Endothelial cell of umbilical vein (primary cell): Measurements from ENCODE around the gene C1orf226. TPM values are rescaled to one million over a fixed set of nuclear protein-coding genes. Genes with fewer than 3 reads are reported as not detected.

Experiments
- BruUV-seq: library from RNA; stranded (reverse); fragments of 400-500 nt; replicated peaks from 2 replicates; lab custom pipeline; 2021; lab: Mats Ljungman, UMichigan
- CTCF ChIA-PET: fragments of 300-600, 350-600 bp; sonication (Branson Sonifier 250); formaldehyde crosslinking; loops from one replicate; lab custom pipeline; 2021; ENCODE audit warnings: antibody characterized with exemption, inconsistent platforms; lab: Charles Lee
- POLR2A ChIA-PET: fragments of 300-600, 350-600 bp; sonication (Branson Sonifier 250); formaldehyde crosslinking; loops from one replicate; lab custom pipeline; 2021; ENCODE audit warnings: antibody characterized with exemption, inconsistent platforms; lab: Charles Lee
- DNase-seq: peaks from one replicate; pipeline ENCODE4 v3.0.0-alpha.2; 2011; ENCODE audit warnings: low read depth, low spot score
- FAIRE-seq: peaks from 2 replicates; lab custom pipeline; 2011; peaks lifted over from hg19 to GRCh38; lab: Jason Lieb, UNC
- H2AFZ ChIP-seq: 2 replicates; pipeline ENCODE4 v1.6.0; 2012; ENCODE audit warnings: low read depth, low read length, control low read depth, inconsistent platforms
- H3K27ac ChIP-seq: 2 replicates; pipeline ENCODE4 v1.5.1; 2011; ENCODE audit warnings: low read depth, mild to moderate bottlenecking, control low read depth, low read length, moderate library complexity; ENCODE audit not compliant: insufficient read depth
- H3K27me3 ChIP-seq, 2 experiments: 2 replicates each; pipeline versions ENCODE4 v1.6.0 to v1.6.1; 2011; ENCODE audit warnings: low read length in 2 of 2, mixed read lengths in 1 of 2; ENCODE audit not compliant: control insufficient read depth in 2 of 2, insufficient read depth in 2 of 2
- H3K36me3 ChIP-seq, 2 experiments: 2 replicates in 1 of 2; 3 replicates in 1 of 2; pipeline ENCODE4 v1.5.1; 2011; ENCODE audit warnings: low read length in 2 of 2, mild to moderate bottlenecking in 1 of 2, moderate library complexity in 1 of 2; ENCODE audit not compliant: control insufficient read depth in 2 of 2, insufficient read depth in 2 of 2; ENCODE audit errors: extremely low read depth in 1 of 2
- H3K4me1 ChIP-seq: 3 replicates; pipeline ENCODE4 v1.5.1; 2011; ENCODE audit warnings: mild to moderate bottlenecking, low read length; ENCODE audit not compliant: control insufficient read depth, insufficient read depth; ENCODE audit errors: extremely low read depth
- H3K4me2 ChIP-seq: 2 replicates; pipeline ENCODE4 v1.6.1; 2011; ENCODE audit warnings: low read length, control low read depth, mixed read lengths; ENCODE audit not compliant: insufficient read depth
- H3K4me3 ChIP-seq, 3 experiments: fragments of 200-600 bp in 1 of 3; sonication (generic), shearing (Covaris generic) in 1 of 3; replicated peaks in 1 of 3; 2 replicates each; pipeline ENCODE4 v1.5.1; 2011 to 2016; ENCODE audit warnings: control low read depth in 3 of 3, low read length in 3 of 3, mild to moderate bottlenecking in 2 of 3, inconsistent platforms in 1 of 3, low read depth in 1 of 3, moderate library complexity in 1 of 3; ENCODE audit not compliant: insufficient read depth in 1 of 3
- H3K79me2 ChIP-seq: 2 replicates; pipeline ENCODE4 v1.6.0; 2012; ENCODE audit warnings: low read length, inconsistent platforms; ENCODE audit not compliant: control insufficient read depth, insufficient read depth
- H3K9ac ChIP-seq: replicated peaks from 2 replicates; pipeline ENCODE3; 2011; ENCODE audit warnings: low read length, control low read depth; ENCODE audit not compliant: insufficient read depth; ENCODE audit errors: extremely low read depth
- H3K9me1 ChIP-seq: replicated peaks from 3 replicates; pipeline ENCODE4 v1.6.0; 2011; ENCODE audit warnings: mild to moderate bottlenecking, low read length; ENCODE audit not compliant: control insufficient read depth, insufficient read depth; ENCODE audit errors: extremely low read depth
- H3K9me3 ChIP-seq: replicated peaks from 2 replicates; pipeline ENCODE4 v1.5.1; 2012; ENCODE audit warnings: low read length, inconsistent platforms; ENCODE audit not compliant: control insufficient read depth, insufficient read depth
- H4K20me1 ChIP-seq: replicated peaks from 2 replicates; pipeline ENCODE3; 2011; ENCODE audit warnings: mild to moderate bottlenecking, low read length; ENCODE audit not compliant: control insufficient read depth, insufficient read depth; ENCODE audit errors: extremely low read depth
- FOS ChIP-seq: IDR thresholded peaks from 2 replicates; pipeline ENCODE4 v1.6.1; 2011; ENCODE audit warnings: mild to moderate bottlenecking, low read length, moderate library complexity, borderline replicate concordance; ENCODE audit not compliant: insufficient read depth
- GATA2 ChIP-seq: IDR thresholded peaks from 2 replicates; pipeline ENCODE4 v1.7.0; 2011; ENCODE audit warnings: low read depth, mild to moderate bottlenecking, moderate library complexity, mixed read lengths, low read length; ENCODE audit not compliant: insufficient read length, insufficient read depth
- MAX ChIP-seq: IDR thresholded peaks from 2 replicates; pipeline ENCODE4 v1.6.1; 2011; ENCODE audit not compliant: insufficient read depth, insufficient read length
- MYC ChIP-seq: IDR thresholded peaks from one replicate; pipeline ENCODE4 v1.6.1; 2011; ENCODE audit warnings: mild to moderate bottlenecking, low read depth, low read length
- POLR2AphosphoS5 ChIP-seq: IDR thresholded peaks from 2 replicates; pipeline ENCODE4 v1.6.1; 2012; ENCODE audit warnings: low read depth, mild to moderate bottlenecking, control low read depth, low read length, moderate library complexity; ENCODE audit not compliant: insufficient read depth
- dilution Hi-C: fragments of 300-500 bp; cut with MboI; formaldehyde crosslinking; loops from one replicate; pipeline ENCODE4 v1.15.0; 2019; ENCODE audit warnings: low sequenced_read_pairs; ENCODE audit not compliant: extremely low pct_ligation_motif_present
- intact Hi-C: fragments of 100-400 bp; cut with micrococcal nuclease; formaldehyde crosslinking; loops from one replicate; pipeline ENCODE4 v1.10.0; 2022
- polyA plus RNA-seq, 4 experiments: library from polyadenylated mRNA; depleted of rRNA in 3 of 4; stranded (reverse) in 3 of 4; unstranded in 1 of 4; fragments of >200 nt; gene quantifications; 2 replicates each; pipeline versions ENCODE4 v1.2.1 to v1.2.3, GENCODE V29; 2011 to 2012; ENCODE audit warnings: missing spikeins in 1 of 4
- total RNA-seq: library from RNA; stranded (reverse); gene quantifications from 2 replicates; pipeline ENCODE4 v1.2.3, GENCODE V29; 2021
- TF ChIP-seq, protein P1 (sequence below), 2 donors: IDR thresholded peaks; 1 replicate in 1 of 2; 2 replicates in 1 of 2; pipeline ENCODE4 v1.5.1; 2011; ENCODE audit warnings: low read length in 2 of 2, mild to moderate bottlenecking in 2 of 2, moderate library complexity in 2 of 2, control low read depth in 1 of 2, inconsistent platforms in 1 of 2, low read depth in 1 of 2; ENCODE audit not compliant: insufficient read depth in 1 of 2; ENCODE audit errors: extremely low read depth in 1 of 2

The C1orf226 gene
- total and polyA plus RNA-seq, 2 donors (not counting 3 experiments of a cell fraction or from before 2014, with no cell fraction given), result 2.5 to 4.2 TPM

DNA sequence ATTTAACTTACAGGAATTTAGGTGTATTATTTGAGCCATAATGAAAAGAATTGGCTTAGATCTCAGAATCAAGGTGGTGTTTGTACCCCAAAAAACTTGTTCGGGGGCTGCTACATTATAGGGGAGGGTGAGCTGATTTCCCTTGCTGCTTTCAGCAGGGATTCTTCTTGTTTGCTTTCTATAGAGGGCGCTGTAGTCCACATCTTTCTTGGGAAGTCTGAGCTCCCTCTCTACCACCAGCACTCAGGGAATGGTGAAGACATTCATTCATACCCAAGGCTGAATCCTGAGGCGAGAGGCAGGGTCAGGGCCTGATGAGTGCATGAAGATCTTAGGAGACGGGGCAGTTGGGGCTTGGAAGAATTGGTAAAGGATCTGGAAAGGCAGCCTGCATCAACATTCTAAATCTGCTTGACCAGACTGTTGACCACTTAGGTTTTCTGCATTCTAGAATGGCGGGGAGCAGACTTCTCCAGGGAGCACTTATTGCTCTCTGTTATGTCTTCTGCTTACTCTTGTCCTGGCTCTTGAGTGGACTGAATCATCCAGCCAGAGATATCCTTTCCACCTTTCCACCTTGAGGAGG lies 23.8 kb upstream of the C1orf226 start:
- Histone ChIP-seq H2AFZ (no peak overlapping the region), H4K20me1 (no peaks in the 10 kb centered on the region), H3K27ac (no peak overlapping the region), H3K27me3 (no peaks in the 10 kb centered on the region), H3K4me1 (peaks cover 7% of the 10 kb centered on the region), H3K9ac (no peak overlapping the region), H3K4me3 (no peak overlapping the region), H3K9me1 (no peaks in the 10 kb centered on the region), H3K79me2 (no peaks in the 10 kb centered on the region), H3K4me2 (no peak overlapping the region), H3K9me3 (no peaks in the 10 kb centered on the region), H3K36me3 (peaks cover 0 to 9% of the 10 kb centered on the region in 2 experiments)
- DNase-seq (peak; percentile 22), FAIRE-seq (peak; percentile 42)
- intact Hi-C loops (loop anchor here (1.0 kb wide), 2 partner anchors 35 to 142 kb away; no protein-coding TSS in a partner anchor), dilution Hi-C loops (no loop called here)
- POLR2A ChIA-PET, result no interaction called here
- TF ChIP-seq MYC (no peak), GATA2 (no peak), FOS (no peak), POLR2AphosphoS5 (no peak), MAX (no peak)
- TF ChIP-seq, protein P1, sequence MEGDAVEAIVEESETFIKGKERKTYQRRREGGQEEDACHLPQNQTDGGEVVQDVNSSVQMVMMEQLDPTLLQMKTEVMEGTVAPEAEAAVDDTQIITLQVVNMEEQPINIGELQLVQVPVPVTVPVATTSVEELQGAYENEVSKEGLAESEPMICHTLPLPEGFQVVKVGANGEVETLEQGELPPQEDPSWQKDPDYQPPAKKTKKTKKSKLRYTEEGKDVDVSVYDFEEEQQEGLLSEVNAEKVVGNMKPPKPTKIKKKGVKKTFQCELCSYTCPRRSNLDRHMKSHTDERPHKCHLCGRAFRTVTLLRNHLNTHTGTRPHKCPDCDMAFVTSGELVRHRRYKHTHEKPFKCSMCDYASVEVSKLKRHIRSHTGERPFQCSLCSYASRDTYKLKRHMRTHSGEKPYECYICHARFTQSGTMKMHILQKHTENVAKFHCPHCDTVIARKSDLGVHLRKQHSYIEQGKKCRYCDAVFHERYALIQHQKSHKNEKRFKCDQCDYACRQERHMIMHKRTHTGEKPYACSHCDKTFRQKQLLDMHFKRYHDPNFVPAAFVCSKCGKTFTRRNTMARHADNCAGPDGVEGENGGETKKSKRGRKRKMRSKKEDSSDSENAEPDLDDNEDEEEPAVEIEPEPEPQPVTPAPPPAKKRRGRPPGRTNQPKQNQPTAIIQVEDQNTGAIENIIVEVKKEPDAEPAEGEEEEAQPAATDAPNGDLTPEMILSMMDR (IDR thresholded peaks at IDR 0.05; ENCODE audit: extremely low read depth in 1 of 2, insufficient read depth in 1 of 2, low read depth in 1 of 2, low read length in 2 of 2), result peak; percentile 39 to 52
- BruUV-seq, result no TSS peak
- CTCF ChIA-PET, result interaction anchor here (0.5 to 2.9 kb wide), 49 partner anchors 8 to 517 kb away, joined by 3 to 26 read pairs (median 4); partner anchors contain the start of gene C1orf226
